ENCODE measurements around the gene AQP1.

Gene AQP1

GRCh38 chr7:30938435-30939316 lies 27.0 kb downstream of the AQP1 start:
- peak; percentile 74 to 75 for DNase-seq

GRCh38 chr7:30941582-30942323 lies 30.1 kb downstream of the AQP1 start:
- no peak for DNase-seq

- DNase-seq: no peak
These were observed 38.5 kb downstream of the AQP1 start for GRCh38 chr7:30950197-30950596.

- no peak for DNase-seq
These were observed 43.3 kb downstream of the AQP1 start for GRCh38 chr7:30954914-30955313.

- no peak for DNase-seq
These were observed 45.1 kb downstream of the AQP1 start for GRCh38 chr7:30956704-30957103.

- DNase-seq: no peak
These were observed 52.2 kb downstream of the AQP1 start, which contains the start of gene GHRHR for GRCh38 chr7:30963842-30964241. Gene GHRHR, plus strand, starts transcription at chr7:30963953. Its CDS starts 116 bp downstream, at chr7:30964069.

- DNase-seq: no peak
These were observed 53.7 kb downstream of the AQP1 start for GRCh38 chr7:30965372-30965771.

- no peak for DNase-seq
These were observed 54.2 kb downstream of the AQP1 start for GRCh38 chr7:30965883-30966282.

- no peak for DNase-seq
These were observed 56.6 kb downstream of the AQP1 start for GRCh38 chr7:30968294-30968693.

- no peak for DNase-seq
These were observed 57.3 kb downstream of the AQP1 start for GRCh38 chr7:30968747-30969603.

GRCh38 chr7:30969604-30969970 lies 57.9 kb downstream of the AQP1 start:
- DNase-seq: no peak

- DNase-seq: no peak
These were observed 58.4 kb downstream of the AQP1 start for GRCh38 chr7:30970074-30970473.

GRCh38 chr7:30970594-30971094 lies 59.0 kb downstream of the AQP1 start:
- no peak for DNase-seq

- DNase-seq: no peak
These were observed 59.8 kb downstream of the AQP1 start for GRCh38 chr7:30971440-30971839.

GRCh38 chr7:30971840-30972563 lies 60.3 kb downstream of the AQP1 start:
- DNase-seq: no peak

GRCh38 chr7:30973292-30973691 lies 61.6 kb downstream of the AQP1 start:
- no peak for DNase-seq

- no peak for DNase-seq
These were observed 62.3 kb downstream of the AQP1 start for GRCh38 chr7:30973791-30974604.

GRCh38 chr7:30974605-30975255 lies 63.1 kb downstream of the AQP1 start:
- peak in 1 of 2 experiments; percentile 11 for DNase-seq

All from NCI-H2081 (cell line).